Measurements from ENCODE around the gene PEX11G. TPM values are rescaled to one million over a fixed set of nuclear protein-coding genes. Genes with fewer than 3 reads are reported as not detected.

Gene PEX11G
- total RNA-seq, 1 donor from 2014 or later, result 5.5 TPM

- no peaks in the 10 kb centered on the region for H3K27me3 Mint-ChIP-seq
- no peaks in the 10 kb centered on the region for H3K9me3 Mint-ChIP-seq (ENCODE audit: low read depth)
- H3K4me3 Mint-ChIP-seq (ENCODE audit: low read depth), result no peak overlapping the region
- H3K4me1 Mint-ChIP-seq (ENCODE audit: low read depth), result peaks cover 3% of the 10 kb centered on the region
- H3K27ac Mint-ChIP-seq, result no peak overlapping the region
- TF ChIP-seq CTCF (IDR thresholded peaks at IDR 0.05; ENCODE audit: unreplicated experiment), result no peak
- no peak for DNase-seq (ENCODE audit: low spot score, unreplicated experiment)
- peaks cover 1% of the 10 kb centered on the region for H3K36me3 Mint-ChIP-seq (ENCODE audit: insufficient read depth)
Observed at GRCh38 chr19:7528192-7528519, 39.3 kb upstream of the PEX11G start.

- no peaks in the 10 kb centered on the region for H3K27me3 Mint-ChIP-seq
- no peak overlapping the region for H3K27ac Mint-ChIP-seq
- no peak for TF ChIP-seq CTCF (IDR thresholded peaks at IDR 0.05; ENCODE audit: unreplicated experiment)
- no peak for DNase-seq (ENCODE audit: low spot score, unreplicated experiment)
- H3K36me3 Mint-ChIP-seq (ENCODE audit: insufficient read depth), result peaks cover 1% of the 10 kb centered on the region
- H3K4me3 Mint-ChIP-seq (ENCODE audit: low read depth), result no peak overlapping the region
- H3K9me3 Mint-ChIP-seq (ENCODE audit: low read depth), result no peaks in the 10 kb centered on the region
- H3K4me1 Mint-ChIP-seq (ENCODE audit: low read depth), result peaks cover 3% of the 10 kb centered on the region
Observed at GRCh38 chr19:7527516-7528191, 38.8 kb upstream of the PEX11G start.

- no peaks in the 10 kb centered on the region for H3K9me3 Mint-ChIP-seq (ENCODE audit: low read depth)
- TF ChIP-seq CTCF (IDR thresholded peaks at IDR 0.05; ENCODE audit: unreplicated experiment), result no peak
- H3K36me3 Mint-ChIP-seq (ENCODE audit: insufficient read depth), result peaks cover 1% of the 10 kb centered on the region
- H3K27me3 Mint-ChIP-seq, result no peaks in the 10 kb centered on the region
- peaks cover 8% of the 10 kb centered on the region for H3K4me1 Mint-ChIP-seq (ENCODE audit: low read depth)
- H3K27ac Mint-ChIP-seq, result no peak overlapping the region
- H3K4me3 Mint-ChIP-seq (ENCODE audit: low read depth), result no peak overlapping the region
- no peak for DNase-seq (ENCODE audit: low spot score, unreplicated experiment)
Observed at GRCh38 chr19:7526059-7526929, 37.5 kb upstream of the PEX11G start.

GRCh38 chr19:7524992-7525739, 36.3 kb upstream of the PEX11G start:
- Mint-ChIP-seq H3K9me3 (ENCODE audit: low read depth) (no peaks in the 10 kb centered on the region), H3K27ac (no peak overlapping the region), H3K4me3 (ENCODE audit: low read depth) (no peak overlapping the region), H3K36me3 (ENCODE audit: insufficient read depth) (peaks cover 3% of the 10 kb centered on the region), H3K27me3 (no peaks in the 10 kb centered on the region), H3K4me1 (ENCODE audit: low read depth) (peaks cover 8% of the 10 kb centered on the region)
- DNase-seq (ENCODE audit: low spot score, unreplicated experiment), result no peak
- no peak for TF ChIP-seq CTCF (IDR thresholded peaks at IDR 0.05; ENCODE audit: unreplicated experiment)

GRCh38 chr19:7524523-7524922, 35.7 kb upstream of the PEX11G start:
- DNase-seq (ENCODE audit: low spot score, unreplicated experiment), result no peak
- Mint-ChIP-seq H3K4me3 (ENCODE audit: low read depth) (no peak overlapping the region), H3K36me3 (ENCODE audit: insufficient read depth) (peaks cover 2% of the 10 kb centered on the region), H3K9me3 (ENCODE audit: low read depth) (no peaks in the 10 kb centered on the region), H3K27ac (no peak overlapping the region), H3K4me1 (ENCODE audit: low read depth) (peaks cover 8% of the 10 kb centered on the region), H3K27me3 (no peaks in the 10 kb centered on the region)
- TF ChIP-seq CTCF (IDR thresholded peaks at IDR 0.05; ENCODE audit: unreplicated experiment), result no peak

Data from progenitor cell of endocrine pancreas (in vitro differentiated cells).